H9 (cell line): ENCODE data around the gene FOXM1. TPM values are rescaled to one million over a fixed set of nuclear protein-coding genes. Genes with fewer than 3 reads are reported as not detected.

ENCODE experiments used
- DNase-seq: peaks from one replicate; pipeline ENCODE4 v3.0.0-alpha.2; 2017
- H2AFZ ChIP-seq: one replicate; pipeline ENCODE4 v1.6.1; 2013; ENCODE audit warnings: mild to moderate bottlenecking, low read length, control low read depth, moderate library complexity
- H2AK5ac ChIP-seq: 2 replicates; pipeline ENCODE4 v1.6.1; 2013; ENCODE audit warnings: low read length, control low read depth, mixed read lengths; ENCODE audit not compliant: insufficient read length
- H2BK120ac ChIP-seq: one replicate; pipeline ENCODE4 v1.6.1; 2013; ENCODE audit warnings: low read depth, mild to moderate bottlenecking, low read length, control low read depth, inconsistent platforms; ENCODE audit not compliant: poor library complexity, severe bottlenecking
- H2BK12ac ChIP-seq: 2 replicates; pipeline ENCODE4 v1.6.1; 2013; ENCODE audit warnings: low read length, control low read depth, mixed read lengths, low read depth; ENCODE audit not compliant: insufficient read length
- H2BK15ac ChIP-seq: 2 replicates; pipeline ENCODE4 v1.6.1; 2013; ENCODE audit warnings: low read depth, low read length, control low read depth
- H2BK20ac ChIP-seq: one replicate; pipeline ENCODE4 v1.6.1; 2013; ENCODE audit warnings: low read depth, mild to moderate bottlenecking, low read length, control low read depth, inconsistent platforms; ENCODE audit not compliant: poor library complexity, severe bottlenecking
- H2BK5ac ChIP-seq: 2 replicates; pipeline ENCODE4 v1.6.1; 2013; ENCODE audit warnings: low read length, control low read depth, mixed read lengths; ENCODE audit not compliant: insufficient read length
- H3K14ac ChIP-seq: 2 replicates; pipeline ENCODE4 v1.6.1; 2013; ENCODE audit warnings: low read length, control low read depth; ENCODE audit not compliant: insufficient read depth
- H3K18ac ChIP-seq: 2 replicates; pipeline ENCODE4 v1.6.1; 2013; ENCODE audit warnings: low read depth, mild to moderate bottlenecking, mixed read lengths, low read length, control low read depth; ENCODE audit not compliant: insufficient read length
- H3K23ac ChIP-seq: 2 replicates; pipeline ENCODE4 v1.6.1; 2013; ENCODE audit warnings: low read length, control low read depth, mixed read lengths, low read depth; ENCODE audit not compliant: insufficient read length
- H3K23me2 ChIP-seq: 2 replicates; pipeline ENCODE4 v1.6.1; 2013; ENCODE audit warnings: low read depth, mild to moderate bottlenecking, mixed read lengths, low read length, control low read depth; ENCODE audit not compliant: insufficient read length, poor library complexity, severe bottlenecking
- H3K27ac ChIP-seq: 2 replicates; pipeline ENCODE4 v1.5.1; 2013; ENCODE audit warnings: low read length, control low read depth, mixed read lengths, low read depth; ENCODE audit not compliant: insufficient read length
- H3K27me3 ChIP-seq: 2 replicates; pipeline ENCODE4 v1.6.1; 2013; ENCODE audit warnings: low read length, control low read depth, inconsistent platforms; ENCODE audit not compliant: insufficient read depth
- H3K4ac ChIP-seq: 2 replicates; pipeline ENCODE4 v1.6.1; 2013; ENCODE audit warnings: low read depth, mild to moderate bottlenecking, control low read depth, inconsistent platforms, low read length, moderate library complexity
- H3K4me1 ChIP-seq: 2 replicates; pipeline ENCODE4 v1.6.1; 2013; ENCODE audit warnings: low read length, control low read depth, inconsistent platforms; ENCODE audit not compliant: insufficient read depth
- H3K4me2 ChIP-seq: 2 replicates; pipeline ENCODE4 v1.6.1; 2013; ENCODE audit warnings: low read length, control low read depth, mixed read lengths; ENCODE audit not compliant: insufficient read length, insufficient read depth
- H3K56ac ChIP-seq: 2 replicates; pipeline ENCODE4 v1.6.1; 2013; ENCODE audit warnings: low read depth, mild to moderate bottlenecking, mixed read lengths, low read length, control low read depth; ENCODE audit not compliant: insufficient read length
- H3K79me1 ChIP-seq: 2 replicates; pipeline ENCODE4 v1.6.1; 2013; ENCODE audit warnings: low read depth, mild to moderate bottlenecking, moderate library complexity, low read length, control low read depth, inconsistent platforms; ENCODE audit not compliant: insufficient read depth, poor library complexity, severe bottlenecking
- H3K79me2 ChIP-seq: 2 replicates; pipeline ENCODE4 v1.6.1; 2013; ENCODE audit warnings: low read length, control low read depth, inconsistent platforms; ENCODE audit not compliant: insufficient read depth
- H3K9ac ChIP-seq: 2 replicates; pipeline ENCODE4 v1.6.1; 2013; ENCODE audit warnings: low read length, control low read depth, mixed read lengths; ENCODE audit not compliant: insufficient read length; ENCODE audit errors: extremely low read depth
- H3K9me3 ChIP-seq: one replicate; pipeline ENCODE4 v1.6.1; 2013; ENCODE audit warnings: low read depth, low read length, inconsistent platforms; ENCODE audit not compliant: control insufficient read depth
- H3T11ph ChIP-seq: one replicate; pipeline ENCODE4 v1.6.1; 2013; ENCODE audit warnings: mild to moderate bottlenecking, low read length, control low read depth, inconsistent platforms
- H4K20me1 ChIP-seq: one replicate; pipeline ENCODE4 v1.6.1; 2013; ENCODE audit not compliant: control insufficient read depth, insufficient read length, insufficient read depth
- H4K5ac ChIP-seq: 2 replicates; pipeline ENCODE4 v1.6.1; 2013; ENCODE audit warnings: low read depth, mild to moderate bottlenecking, mixed read lengths, low read length, control low read depth; ENCODE audit not compliant: insufficient read length
- H4K8ac ChIP-seq: replicated peaks from 2 replicates; pipeline ENCODE4 v1.6.1; 2013; ENCODE audit warnings: low read length, control low read depth, mixed read lengths, low read depth; ENCODE audit not compliant: insufficient read length
- H4K91ac ChIP-seq: 2 replicates; pipeline ENCODE4 v1.6.1; 2013; ENCODE audit warnings: low read depth, mild to moderate bottlenecking, moderate library complexity, mixed read lengths, low read length, control low read depth; ENCODE audit not compliant: insufficient read length
- H3K27ac Mint-ChIP-seq, 3 experiments: 2 replicates in 2 of 3; 3 replicates in 1 of 3; pipeline ENCODE4 v1.8.0; 2020 to 2021; ENCODE audit warnings: mixed read lengths in 3 of 3, mild to moderate bottlenecking in 1 of 3, moderate library complexity in 1 of 3
- H3K27me3 Mint-ChIP-seq: 2 replicates; pipeline ENCODE4 v1.8.0; 2021; ENCODE audit warnings: low read depth, mild to moderate bottlenecking, moderate library complexity, mixed read lengths
- H3K36me3 Mint-ChIP-seq, 3 experiments: 2 replicates in 2 of 3; 3 replicates in 1 of 3; pipeline ENCODE4 v1.8.0; 2020 to 2021; ENCODE audit warnings: low read depth in 3 of 3, mixed read lengths in 3 of 3; ENCODE audit not compliant: insufficient read depth in 1 of 3
- H3K4me1 Mint-ChIP-seq, 2 experiments: 2 replicates each; pipeline ENCODE4 v1.8.0; 2020; ENCODE audit warnings: mixed read lengths in 2 of 2
- H3K4me3 Mint-ChIP-seq, 2 experiments: 2 replicates in 1 of 2; 3 replicates in 1 of 2; pipeline ENCODE4 v1.8.0; 2020 to 2021; ENCODE audit warnings: mild to moderate bottlenecking in 2 of 2, mixed read lengths in 2 of 2, moderate library complexity in 1 of 2
- H3K9me3 Mint-ChIP-seq, 2 experiments: 2 replicates in 1 of 2; 3 replicates in 1 of 2; pipeline ENCODE4 v1.8.0; 2020; ENCODE audit warnings: mild to moderate bottlenecking in 2 of 2, mixed read lengths in 2 of 2, moderate library complexity in 1 of 2
- WGBS: extraction: QIAGEN DNeasy Blood & Tissue Kit; methylation state at CpG from one replicate; pipeline ENCODE4 v1.1.7; 2013; ENCODE audit warnings: missing lambda C conversion rate, low lambda C conversion rate, mixed read lengths; ENCODE audit not compliant: insufficient read length; ENCODE audit errors: extremely low coverage; 5-methylcytosine and 5-hydroxymethylcytosine counted together
- total RNA-seq: library from RNA; stranded (reverse); gene quantifications from 2 replicates; pipeline ENCODE4 v1.2.1, GENCODE V29; 2021
- TF ChIP-seq, protein P1 (sequence below): fragments of 200-600 bp; sonication (generic); conservative IDR thresholded peaks from 3 replicates; pipeline ENCODE4 v1.8.0; 2021; ENCODE audit warnings: antibody characterized with exemption, mild to moderate bottlenecking

The FOXM1 gene
- total RNA-seq, 1 experiment from 2014 or later = 109 TPM

DNA sequence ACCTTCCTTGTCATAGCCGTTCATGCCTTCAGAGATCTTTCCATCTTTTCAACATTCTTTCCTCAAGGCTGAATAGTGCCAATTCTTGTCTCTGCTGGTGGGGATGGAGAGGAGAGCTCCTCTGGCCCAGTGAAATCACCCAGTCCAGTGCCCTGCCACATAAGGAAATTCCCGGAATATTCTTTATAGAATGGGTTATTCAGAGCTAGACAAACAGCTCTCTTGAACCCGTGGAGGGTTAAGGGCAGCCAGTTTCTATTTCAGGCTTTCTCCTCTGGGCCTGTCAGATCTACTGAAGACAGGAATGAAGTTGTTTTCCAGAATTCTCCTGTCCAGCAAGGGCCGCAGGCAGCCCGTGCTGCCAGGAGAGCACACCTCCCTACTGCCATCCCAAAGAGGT, 34.0 kb downstream of the FOXM1 start:
- peaks cover 1 to 14% (median 10%) of the 10 kb centered on the region in 3 experiments; a peak in 3 of 7 replicates for H3K36me3 Mint-ChIP-seq
- Histone ChIP-seq H2BK15ac (no peak overlapping the region), H4K91ac (no peak overlapping the region), H3K9ac (no peak overlapping the region), H3K56ac (no peak overlapping the region), H3K23me2 (no peaks in the 10 kb centered on the region), H3K4me2 (no peak overlapping the region), H3K27me3 (no peaks in the 10 kb centered on the region), H2BK5ac (no peak overlapping the region), H4K20me1 (no peaks in the 10 kb centered on the region), H3K14ac (no peak overlapping the region), H4K8ac (no peak overlapping the region), H2AK5ac (no peak overlapping the region), H3K4ac (no peak overlapping the region), H3K4me1 (no peaks in the 10 kb centered on the region), H3K18ac (no peak overlapping the region), H3K9me3 (no peaks in the 10 kb centered on the region), H2BK120ac (no peak overlapping the region), H3K79me1 (no peaks in the 10 kb centered on the region), H3T11ph (no peak overlapping the region), H3K27ac (no peak overlapping the region), H2BK20ac (no peak overlapping the region), H2AFZ (no peak overlapping the region), H3K79me2 (no peaks in the 10 kb centered on the region), H3K23ac (no peak overlapping the region), H2BK12ac (no peak overlapping the region), H4K5ac (no peak overlapping the region)
- DNase-seq = no peak
- no peak overlapping the region for H3K4me3 Mint-ChIP-seq
- H3K27me3 Mint-ChIP-seq = peaks cover under 1% of the 10 kb centered on the region; the same call in 1 of the 2 replicates
- TF ChIP-seq, protein P1, sequence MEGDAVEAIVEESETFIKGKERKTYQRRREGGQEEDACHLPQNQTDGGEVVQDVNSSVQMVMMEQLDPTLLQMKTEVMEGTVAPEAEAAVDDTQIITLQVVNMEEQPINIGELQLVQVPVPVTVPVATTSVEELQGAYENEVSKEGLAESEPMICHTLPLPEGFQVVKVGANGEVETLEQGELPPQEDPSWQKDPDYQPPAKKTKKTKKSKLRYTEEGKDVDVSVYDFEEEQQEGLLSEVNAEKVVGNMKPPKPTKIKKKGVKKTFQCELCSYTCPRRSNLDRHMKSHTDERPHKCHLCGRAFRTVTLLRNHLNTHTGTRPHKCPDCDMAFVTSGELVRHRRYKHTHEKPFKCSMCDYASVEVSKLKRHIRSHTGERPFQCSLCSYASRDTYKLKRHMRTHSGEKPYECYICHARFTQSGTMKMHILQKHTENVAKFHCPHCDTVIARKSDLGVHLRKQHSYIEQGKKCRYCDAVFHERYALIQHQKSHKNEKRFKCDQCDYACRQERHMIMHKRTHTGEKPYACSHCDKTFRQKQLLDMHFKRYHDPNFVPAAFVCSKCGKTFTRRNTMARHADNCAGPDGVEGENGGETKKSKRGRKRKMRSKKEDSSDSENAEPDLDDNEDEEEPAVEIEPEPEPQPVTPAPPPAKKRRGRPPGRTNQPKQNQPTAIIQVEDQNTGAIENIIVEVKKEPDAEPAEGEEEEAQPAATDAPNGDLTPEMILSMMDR = no peak
- H3K4me1 Mint-ChIP-seq = peaks cover 19 to 22% of the 10 kb centered on the region in 2 experiments
- no peak overlapping the region for H3K27ac Mint-ChIP-seq
- H3K9me3 Mint-ChIP-seq = no peaks in the 10 kb centered on the region
- no CpG with 5 or more reads among the region's 5 CpGs for WGBS
